Sciatic nerve (tissue), 2 donors: ENCODE results near the gene ZNF865. TPM values are rescaled to one million over a fixed set of nuclear protein-coding genes. Genes with fewer than 3 reads are reported as not detected.

Experiments used
- ATAC-seq: fragments of 200-7000 bp; cut with Tn5 transposase; one replicate; pipeline ENCODE4 v1.9.1; 2020; ENCODE audit warnings: mild to moderate bottlenecking, moderate library complexity
- DNase-seq: peaks from one replicate; pipeline ENCODE4 v3.0.0-alpha.2; 2020; ENCODE audit warnings: low spot score
- intact Hi-C: fragments of 100-400 bp; cut with DNase I; formaldehyde crosslinking; loops from one replicate; pipeline ENCODE4 v1.14.2; 2022
- total RNA-seq: library from RNA; stranded (reverse); fragmentation: NEBNext Ultra II Directional; extraction: Animal tissue kit (Norgen Biotek cat#: 25700); gene quantifications from one replicate; pipeline ENCODE4 v1.2.1, GENCODE V29; 2021
- donor health status: DM: no; HTN: no; CAD: no.
- donor health status: DM: no; HTN: no; CAD: no.

Gene ZNF865
- total RNA-seq, 1 donor from 2014 or later = 15.9 TPM

DNA sequence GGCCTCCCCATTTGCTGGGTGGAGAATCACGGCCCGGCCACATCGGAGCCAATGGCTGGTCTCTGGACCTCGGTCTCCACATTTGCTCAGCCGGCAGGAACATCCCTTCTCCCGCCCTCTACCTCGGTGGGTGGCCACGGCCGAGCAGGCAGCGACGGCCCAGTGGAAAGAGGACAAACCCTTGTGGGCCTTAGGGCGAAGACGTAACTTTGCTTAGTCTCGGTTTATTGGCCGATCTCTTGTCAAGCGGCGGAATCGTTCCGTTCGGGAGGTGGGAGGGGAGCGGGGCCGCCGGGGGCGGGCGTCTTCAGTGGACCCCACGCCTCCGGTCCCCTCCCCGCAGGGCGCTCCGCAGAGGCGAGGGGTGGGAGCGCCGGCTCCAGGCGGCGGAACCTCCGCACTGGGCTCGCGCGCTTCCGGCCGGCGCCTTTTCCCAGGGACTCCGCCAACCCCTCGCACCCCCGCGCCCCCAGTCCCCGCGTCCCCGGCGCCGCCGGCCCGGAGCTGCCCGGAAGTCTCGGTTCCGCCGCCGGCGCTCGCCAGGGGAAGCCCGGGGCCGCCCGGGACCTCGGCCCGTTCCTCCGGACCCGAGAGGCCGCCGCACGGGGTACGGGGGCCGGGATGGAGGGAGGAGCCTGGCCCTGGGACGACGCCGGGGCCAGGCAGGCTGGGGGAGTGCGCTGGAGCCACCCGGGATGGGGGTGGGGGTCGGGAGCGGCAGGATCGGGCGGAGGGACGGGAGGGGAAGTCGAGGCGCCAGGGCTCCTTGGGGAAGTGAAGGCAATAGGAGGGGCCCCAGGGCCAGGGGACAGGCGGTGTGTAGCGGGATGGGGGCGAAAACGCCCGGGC is 35.4 kb downstream of the ZNF865 start, which contains the start of gene ZNF580:
Gene ZNF580 (plus strand): TSS at position 426 of the 849 bp plus-strand sequence. CDS start 1,507 bp downstream, outside the sequence.
- peak; percentile 83 for DNase-seq
- intact Hi-C loops = no loop called here

DNA sequence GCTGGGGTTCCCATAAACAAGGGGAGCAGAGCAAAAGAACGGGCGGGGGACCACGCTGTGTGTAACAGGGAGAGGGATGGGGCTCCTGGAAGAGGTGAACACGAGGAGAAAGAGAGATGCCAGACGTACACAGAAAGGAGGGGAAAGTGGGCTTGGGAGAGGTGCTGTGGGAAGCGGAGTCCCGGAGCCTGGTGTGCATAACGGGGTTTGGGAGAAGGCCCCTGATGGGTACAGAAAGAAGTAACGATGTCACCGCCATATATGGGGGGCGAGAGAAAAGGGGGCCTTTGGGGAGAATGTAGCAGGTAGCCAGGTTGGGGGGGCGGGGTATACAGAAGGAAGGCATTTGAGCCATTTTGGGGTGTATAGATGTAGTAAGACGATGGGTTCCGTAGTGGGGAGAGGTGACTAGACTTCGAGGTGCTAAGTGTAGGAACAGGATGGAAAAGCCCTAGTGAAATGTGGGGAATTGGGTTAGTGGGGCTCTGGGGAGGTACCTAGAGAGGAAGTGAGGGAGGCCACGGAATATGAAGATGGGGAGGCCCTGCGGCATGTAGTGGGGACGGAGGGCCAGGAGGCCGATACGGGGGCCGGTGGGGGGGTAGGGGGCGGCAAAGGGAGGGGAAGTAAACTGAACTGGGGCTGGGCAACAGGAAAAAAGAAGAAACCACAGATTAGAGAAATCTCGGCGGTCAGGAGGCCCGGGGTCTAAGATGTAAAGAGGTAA is 36.1 kb downstream of the ZNF865 start:
- intact Hi-C loops = no loop called here
- ATAC-seq = peak; percentile 4
- DNase-seq = no peak

More for the DNA sequence above, 35.4 kb downstream of the ZNF865 start, which contains the start of gene ZNF580:
- ATAC-seq = peak; percentile 67

DNA sequence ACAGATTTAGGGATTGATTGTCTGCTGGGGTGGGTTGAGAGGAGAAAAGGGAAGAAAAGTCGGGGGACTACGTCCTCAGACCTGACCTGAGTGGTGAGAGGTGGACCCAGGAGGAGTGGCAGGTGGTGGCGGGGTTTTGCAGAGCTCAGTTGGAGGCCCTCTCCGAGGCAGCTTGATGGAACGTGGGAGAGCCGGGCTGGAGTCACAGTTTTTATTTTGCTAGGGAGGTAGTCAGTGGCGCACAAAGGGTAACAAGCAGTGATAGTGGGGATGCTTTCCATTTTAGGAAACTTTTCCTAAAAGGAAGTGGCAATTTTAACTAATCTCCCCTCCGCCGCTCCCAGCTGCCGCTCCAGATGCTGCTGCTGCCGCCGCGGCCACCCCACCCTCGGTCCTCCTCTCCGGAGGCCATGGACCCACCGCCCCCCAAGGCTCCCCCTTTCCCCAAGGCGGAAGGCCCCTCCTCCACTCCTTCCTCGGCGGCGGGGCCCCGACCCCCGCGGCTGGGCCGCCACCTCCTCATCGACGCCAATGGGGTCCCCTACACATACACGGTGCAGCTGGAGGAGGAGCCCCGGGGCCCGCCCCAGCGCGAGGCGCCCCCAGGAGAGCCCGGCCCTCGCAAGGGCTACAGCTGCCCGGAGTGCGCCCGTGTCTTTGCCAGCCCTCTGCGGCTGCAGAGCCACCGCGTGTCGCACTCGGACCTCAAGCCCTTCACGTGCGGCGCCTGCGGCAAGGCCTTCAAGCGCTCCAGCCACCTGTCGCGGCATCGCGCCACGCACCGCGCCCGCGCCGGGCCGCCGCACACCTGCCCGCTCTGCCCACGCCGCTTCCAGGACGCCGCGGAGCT is 36.9 kb downstream of the ZNF865 start:
- intact Hi-C loops = no loop called here

DNA sequence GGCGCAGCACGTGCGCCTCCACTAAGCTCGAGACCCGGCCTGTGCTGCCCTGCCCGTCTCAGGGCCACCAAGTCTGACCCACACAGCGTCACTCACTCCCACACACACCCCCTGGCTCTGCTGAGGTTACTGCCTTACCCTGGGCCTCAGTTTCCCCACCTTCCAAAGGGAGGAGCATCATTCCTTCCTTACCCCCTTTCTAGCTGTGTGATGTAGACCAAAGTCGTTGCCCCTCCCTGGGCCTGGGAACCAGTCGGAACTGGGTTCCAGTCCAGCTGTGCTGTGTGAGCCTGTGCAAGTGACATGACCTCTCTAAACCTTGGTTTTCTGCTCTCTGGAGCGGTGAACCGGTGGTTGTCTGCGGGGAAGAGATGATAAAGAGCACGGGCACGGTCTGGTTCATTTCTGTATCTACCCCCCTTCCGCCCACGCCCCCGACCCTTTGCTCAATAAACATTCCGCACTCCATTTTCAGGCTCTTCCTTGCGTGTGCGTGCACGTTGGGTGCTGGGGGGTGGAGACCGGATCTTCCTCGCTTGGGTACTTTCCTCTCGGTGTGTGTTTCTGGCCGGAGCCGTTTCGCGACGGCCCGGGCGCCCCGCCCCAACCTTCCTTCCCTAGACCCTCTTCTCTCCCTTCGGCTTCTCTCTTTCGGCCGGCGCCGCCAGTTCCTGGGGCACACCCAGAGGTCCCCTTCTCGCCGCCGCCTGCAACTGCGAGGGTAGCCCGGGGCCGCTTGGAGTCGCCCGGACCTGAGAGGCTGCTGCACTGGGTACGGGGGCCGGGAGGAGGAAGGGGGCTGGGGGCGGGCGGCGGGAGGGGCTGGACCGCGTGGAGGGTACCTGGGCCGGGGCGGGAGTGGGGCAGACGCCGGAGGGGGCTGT is 37.8 kb downstream of the ZNF865 start, which contains the start of gene ZNF581:
Gene ZNF581 (plus strand): TSS at position 647 of the 884 bp plus-strand sequence. CDS start 923 bp downstream, outside the sequence.
- peak; percentile 81 for DNase-seq
- intact Hi-C loops = no loop called here
- ATAC-seq = peak; percentile 56

More for the DNA sequence above, 36.9 kb downstream of the ZNF865 start:
- no peak for ATAC-seq
- no peak for DNase-seq

DNA sequence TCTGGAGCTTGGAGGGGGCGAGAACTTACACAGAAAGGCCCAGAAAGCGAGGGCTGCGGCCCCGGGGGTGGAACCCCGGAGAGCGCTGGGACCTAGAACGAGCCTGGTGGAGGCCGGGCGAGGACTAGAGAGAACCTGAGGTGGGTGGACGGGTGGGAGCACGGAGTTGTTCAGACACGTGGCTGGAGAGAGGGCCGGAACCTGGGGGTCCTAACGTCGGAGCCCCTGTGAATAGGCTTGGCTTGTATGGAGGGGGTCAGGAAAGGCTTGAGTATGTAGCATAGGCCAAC is 38.4 kb downstream of the ZNF865 start:
- DNase-seq (no peak), ATAC-seq (no peak)
- intact Hi-C loops = no loop called here

DNA sequence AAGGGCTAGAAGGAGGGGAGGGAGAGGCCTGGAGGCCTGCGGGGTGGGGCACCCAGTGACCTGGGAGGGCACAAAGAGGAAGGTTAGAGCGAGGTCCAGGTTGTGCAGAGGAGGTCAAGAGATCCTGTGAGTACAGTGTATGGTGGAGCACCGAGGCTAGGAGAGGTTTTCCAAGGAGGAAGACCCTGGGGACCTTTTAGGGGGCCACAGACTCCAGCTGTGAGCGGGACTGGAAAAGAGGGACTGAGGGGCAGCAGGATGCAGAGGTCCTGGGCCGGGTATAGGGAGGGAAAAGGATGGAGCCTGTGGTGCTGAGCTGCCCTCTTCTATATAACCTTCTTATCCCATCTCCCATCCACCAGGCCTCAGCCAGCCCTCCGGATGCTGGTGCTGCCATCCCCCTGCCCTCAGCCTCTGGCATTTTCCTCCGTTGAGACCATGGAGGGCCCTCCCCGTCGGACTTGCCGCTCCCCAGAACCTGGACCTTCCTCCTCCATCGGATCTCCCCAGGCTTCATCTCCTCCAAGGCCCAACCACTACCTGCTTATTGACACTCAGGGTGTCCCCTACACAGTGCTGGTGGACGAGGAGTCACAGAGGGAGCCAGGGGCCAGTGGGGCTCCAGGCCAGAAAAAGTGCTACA is 38.9 kb downstream of the ZNF865 start:
- DNase-seq = no peak
- ATAC-seq = no peak
- intact Hi-C loops = no loop called here

DNA sequence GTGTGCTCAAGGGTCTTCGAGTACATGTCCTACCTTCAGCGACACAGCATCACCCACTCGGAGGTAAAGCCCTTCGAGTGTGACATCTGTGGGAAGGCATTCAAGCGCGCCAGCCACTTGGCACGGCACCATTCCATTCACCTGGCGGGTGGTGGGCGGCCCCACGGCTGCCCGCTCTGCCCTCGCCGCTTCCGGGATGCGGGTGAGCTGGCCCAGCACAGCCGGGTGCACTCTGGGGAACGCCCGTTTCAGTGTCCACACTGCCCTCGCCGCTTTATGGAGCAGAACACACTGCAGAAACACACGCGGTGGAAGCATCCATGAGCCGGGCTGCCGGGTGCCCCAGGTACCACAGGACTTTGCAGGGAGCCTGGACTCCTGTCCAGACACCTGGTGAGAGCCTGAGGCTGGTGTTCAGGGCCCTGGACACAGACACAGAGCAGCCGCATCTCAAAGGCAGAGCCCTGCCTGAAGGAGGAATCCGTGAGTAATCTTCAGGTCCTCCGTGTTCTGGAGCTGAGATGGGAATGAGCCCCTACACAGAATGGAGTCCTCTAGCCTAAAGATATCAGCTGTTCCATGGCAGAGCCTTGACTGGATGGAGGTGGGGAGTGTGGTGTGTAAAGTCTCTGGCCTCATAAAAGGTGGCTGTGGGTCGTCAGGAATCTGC is 39.5 kb downstream of the ZNF865 start:
- ATAC-seq (no peak), DNase-seq (no peak)
- intact Hi-C loops = no loop called here

DNA sequence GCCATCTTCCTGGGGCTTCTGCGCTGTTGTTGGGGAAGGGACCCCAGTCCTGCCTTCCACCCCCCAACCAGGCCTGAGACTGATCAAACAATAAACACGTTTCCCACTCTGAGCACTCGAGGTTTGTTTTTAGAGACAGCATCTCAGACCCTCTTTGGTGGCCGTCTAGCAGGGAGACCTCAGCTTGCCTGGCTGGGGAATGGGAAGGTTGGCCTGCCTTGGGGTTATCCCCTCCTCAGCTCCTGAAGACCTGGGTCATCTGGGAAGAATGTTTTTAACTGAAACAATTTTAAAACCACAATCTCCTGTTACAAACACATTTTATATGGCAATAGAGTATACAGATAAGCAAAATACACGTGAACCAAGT is 40.0 kb downstream of the ZNF865 start:
- ATAC-seq (no peak), DNase-seq (no peak)
- intact Hi-C loops = no loop called here

DNA sequence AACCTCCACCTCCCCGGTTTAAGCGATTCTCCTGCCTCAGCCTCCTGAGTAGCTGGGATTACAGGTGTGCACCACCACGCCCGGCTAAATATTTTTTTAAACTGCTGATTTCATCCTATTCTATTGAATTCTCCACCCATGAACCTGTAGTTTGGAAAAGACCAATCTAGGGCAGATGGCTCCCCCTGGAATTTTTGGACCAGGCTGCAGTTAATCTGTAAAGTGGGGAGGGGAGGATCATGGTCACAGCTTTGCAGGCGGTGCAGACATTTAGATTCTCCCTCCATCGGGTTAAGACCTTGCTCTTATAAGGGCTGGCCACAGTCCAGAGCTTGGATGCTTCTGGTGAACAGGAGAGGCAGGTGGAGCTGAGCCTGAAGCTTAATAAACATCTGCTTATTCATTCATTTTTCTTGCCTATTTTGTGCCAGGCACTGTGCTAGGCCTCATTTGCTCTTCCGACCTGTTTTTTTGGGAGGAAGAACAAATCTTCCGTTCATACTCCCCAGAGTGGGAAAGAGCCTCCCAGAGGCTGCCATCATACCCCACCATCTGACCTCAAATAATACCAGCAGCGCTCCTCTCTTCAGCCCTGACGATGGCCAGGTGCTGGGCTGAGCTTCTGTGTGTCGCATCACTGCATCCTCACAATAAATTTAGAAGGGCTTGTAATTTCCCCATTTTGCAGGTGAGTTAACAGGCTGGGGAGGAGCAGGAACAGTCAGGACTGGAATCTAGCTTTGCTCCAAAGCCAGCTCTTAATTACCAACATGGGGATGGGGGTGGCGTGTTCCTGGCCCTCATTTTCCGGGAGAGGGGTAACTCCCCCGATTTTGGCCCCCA is 41.7 kb downstream of the ZNF865 start:
- intact Hi-C loops = no loop called here
- ATAC-seq = no peak
- no peak for DNase-seq

DNA sequence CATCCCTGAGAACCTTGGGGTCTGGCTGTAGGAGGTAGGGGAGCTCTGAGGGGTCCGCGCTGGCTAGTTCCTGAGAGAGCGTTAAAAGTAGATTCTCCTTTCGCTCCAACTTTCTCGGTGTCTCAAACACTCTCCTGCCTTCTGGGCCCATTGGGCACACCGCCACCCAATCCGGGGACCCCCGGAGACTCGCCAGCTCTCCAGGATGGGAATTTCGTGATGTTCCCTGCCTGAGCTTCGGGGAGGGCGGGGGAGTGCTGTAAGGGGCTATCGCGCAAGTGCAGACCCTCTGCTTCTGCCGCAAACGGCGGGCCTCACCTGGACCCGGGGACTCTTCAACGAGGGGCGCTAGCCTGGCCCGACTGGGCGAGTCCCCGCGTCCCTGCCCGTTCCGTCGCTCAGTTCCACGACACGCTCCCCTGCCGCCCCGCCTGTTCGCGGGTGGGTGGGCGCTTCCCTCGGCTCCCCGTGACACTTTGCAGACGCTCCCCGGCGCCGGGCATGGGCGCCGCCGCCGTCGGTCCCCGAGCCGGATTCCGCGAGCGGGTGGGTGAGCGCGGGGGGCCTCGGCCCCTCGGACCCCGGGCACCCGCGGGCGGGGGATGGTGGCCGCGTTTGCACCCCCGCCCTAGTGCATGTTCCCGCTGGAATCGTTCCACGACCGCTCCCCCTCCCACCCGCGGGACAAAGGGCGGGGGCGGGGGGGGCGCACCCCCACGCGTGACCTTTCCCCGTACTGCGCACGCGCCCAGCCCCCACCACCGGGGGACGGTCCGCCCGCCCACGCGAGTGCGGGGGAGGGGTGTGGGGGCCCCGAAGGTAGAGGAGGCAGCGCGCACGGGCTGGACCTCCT is 42.5 kb downstream of the ZNF865 start, which contains the start of gene CCDC106:
Gene CCDC106 (plus strand): TSS at position 481 of the 853 bp plus-strand sequence. CDS start 835 bp downstream, outside the sequence.
- intact Hi-C loops = no loop called here
- DNase-seq = peak; percentile 84
- peak; percentile 63 for ATAC-seq

DNA sequence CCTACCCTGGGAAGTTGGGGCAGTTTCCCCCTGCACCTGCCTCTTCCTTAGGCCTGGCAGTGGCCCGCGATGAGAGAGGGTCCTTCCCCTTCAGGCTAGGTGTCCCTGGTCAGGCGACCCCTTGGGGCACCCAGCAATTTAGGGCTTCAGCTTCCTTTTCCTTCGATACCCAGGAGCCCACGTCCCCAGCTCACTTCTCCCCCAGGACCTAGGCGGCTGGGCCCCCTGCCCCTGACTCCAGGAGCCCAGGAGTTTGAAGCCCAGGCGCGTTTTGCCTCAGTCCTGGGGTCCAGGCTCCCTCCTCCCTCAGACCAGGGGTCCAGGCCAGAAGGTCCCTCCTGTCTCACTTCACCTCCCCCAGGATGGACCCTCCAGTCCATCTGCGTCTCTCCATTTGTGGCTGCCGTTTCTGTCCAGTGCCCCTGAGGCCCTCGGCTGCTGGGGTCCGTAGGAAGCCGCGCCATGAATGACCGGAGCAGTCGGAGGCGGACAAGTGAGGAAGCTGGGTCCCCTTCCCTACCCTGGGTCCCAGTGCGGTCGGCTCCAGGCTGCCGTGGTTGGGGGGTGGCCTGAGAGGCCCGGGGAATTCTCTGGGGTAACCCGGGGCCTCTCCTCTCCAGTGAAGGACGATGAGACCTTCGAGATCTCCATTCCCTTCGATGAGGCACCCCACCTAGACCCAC is 43.3 kb downstream of the ZNF865 start:
- intact Hi-C loops = no loop called here
- DNase-seq (no peak), ATAC-seq (no peak)

DNA sequence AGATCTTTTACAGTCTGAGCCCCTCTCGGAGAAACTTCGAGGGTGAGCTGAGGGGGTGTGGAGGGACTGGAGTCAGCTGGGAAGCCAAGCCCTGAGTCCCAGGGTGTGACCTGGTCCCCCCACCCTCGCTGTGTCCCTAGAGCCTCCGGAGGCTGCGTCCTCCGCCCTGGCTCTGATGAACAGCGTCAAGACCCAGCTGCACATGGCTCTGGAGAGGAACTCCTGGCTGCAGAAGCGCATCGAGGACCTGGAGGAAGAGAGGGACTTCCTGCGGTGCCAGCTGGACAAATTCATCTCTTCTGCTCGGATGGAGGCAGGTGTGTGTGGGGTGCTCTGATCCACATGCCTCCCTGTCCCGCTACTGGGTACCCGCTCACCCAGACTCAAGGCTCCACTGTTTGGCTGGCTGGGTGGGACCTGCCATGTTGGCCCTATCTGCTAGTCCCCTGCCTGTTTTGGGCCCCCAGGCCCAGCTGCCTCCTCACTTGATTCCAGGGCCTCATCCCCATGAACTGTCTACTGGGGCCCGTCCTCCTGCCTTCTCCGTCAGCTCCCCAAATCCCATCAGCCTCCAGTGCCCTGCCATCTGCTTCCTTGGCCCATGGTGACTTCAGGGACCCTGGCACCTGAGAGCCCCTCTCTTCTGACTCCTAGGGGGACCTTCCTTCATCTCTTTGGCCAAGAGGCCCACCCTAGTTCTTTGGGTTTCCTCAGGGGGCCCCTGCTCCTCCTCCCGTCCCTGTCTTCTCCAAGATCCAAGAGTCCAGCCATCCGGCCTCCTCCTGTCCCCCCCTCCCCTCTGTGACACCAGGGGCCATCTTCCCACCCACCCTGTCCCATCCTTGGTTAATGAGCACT is 44.0 kb downstream of the ZNF865 start:
- intact Hi-C loops = no loop called here
- ATAC-seq = no peak
- DNase-seq = no peak

DNA sequence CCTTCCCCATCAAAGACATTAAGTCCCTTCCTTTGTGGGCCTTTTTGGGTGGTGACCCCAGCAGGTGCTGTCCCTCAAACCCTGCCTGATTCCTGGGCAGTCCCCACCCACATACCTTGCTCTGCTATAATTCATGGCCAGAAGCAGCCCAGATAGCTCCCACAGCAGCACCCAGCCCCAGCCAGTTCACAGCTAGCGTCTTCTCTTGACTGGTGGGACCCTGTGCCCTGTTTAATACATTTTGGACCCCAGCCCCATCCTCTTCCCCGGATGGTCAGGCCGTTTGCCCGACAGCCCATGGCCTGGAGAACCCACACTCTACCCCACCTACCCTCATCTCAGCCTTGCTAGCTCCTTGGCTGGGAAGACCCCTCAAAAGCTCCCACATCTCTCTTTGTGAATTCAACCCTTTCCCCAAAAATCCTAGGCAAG is 44.7 kb downstream of the ZNF865 start:
- intact Hi-C loops = no loop called here
- ATAC-seq (no peak), DNase-seq (no peak)

DNA sequence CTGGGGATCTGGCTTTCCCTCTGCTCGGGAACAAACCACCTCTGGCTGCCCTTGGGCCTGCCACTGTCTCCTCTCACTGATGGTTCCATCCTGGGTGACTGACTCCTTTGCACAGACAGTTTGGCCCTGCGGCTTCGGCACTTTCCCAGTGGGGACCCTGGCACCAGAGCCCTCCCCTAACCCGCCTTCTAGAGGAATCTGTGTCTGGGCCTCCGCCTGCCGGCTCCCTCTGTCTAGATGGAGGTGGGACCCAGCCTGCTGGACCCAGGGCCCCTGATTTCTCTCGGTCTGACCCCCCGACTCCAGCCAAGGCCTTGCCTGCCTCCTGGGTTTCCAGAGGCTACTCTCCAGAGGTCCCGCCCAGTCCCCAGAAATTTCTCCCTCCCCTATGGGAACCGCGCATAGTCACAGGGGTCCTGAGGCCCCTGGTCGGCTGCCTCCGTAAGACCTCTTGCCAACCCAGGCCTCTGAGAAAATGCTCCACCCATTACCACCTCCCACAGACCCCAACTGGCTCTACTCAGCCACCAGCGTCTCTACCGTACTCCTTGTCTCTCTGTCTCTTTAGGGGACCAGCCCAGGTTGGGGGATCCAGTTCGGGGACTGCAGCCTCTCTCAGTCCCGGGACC is 45.3 kb downstream of the ZNF865 start:
- DNase-seq = no peak
- no peak for ATAC-seq
- intact Hi-C loops = no loop called here
